Activated CD4-positive, alpha-beta T cell treated with anti-CD3 and anti-CD28 coated beads, Interleukin-2, amount 10 ng/mL, durations not matched to agents 7 days and 5 days (primary cell): ENCODE data around the gene AUH. TPM values are rescaled to one million over a fixed set of nuclear protein-coding genes. Genes with fewer than 3 reads are reported as not detected.

Experiments used
- CTCF ChIA-PET: fragments of 350-600 bp; sonication (Branson Sonifier 250); formaldehyde crosslinking; loops from one replicate; lab custom pipeline; 2021; ENCODE audit warnings: antibody characterized with exemption; lab: Charles Lee
- POLR2A ChIA-PET: fragments of 350-600 bp; sonication (Branson Sonifier 250); formaldehyde crosslinking; loops from one replicate; lab custom pipeline; 2021; ENCODE audit warnings: antibody characterized with exemption; lab: Charles Lee
- DNase-seq: peaks from one replicate; pipeline ENCODE4 v3.0.0-alpha.2; 2020
- H3K27ac Mint-ChIP-seq: one replicate; pipeline ENCODE4 v1.8.0; 2021; ENCODE audit warnings: mild to moderate bottlenecking, moderate library complexity, mixed read lengths
- H3K27me3 Mint-ChIP-seq: one replicate; pipeline ENCODE4 v1.8.0; 2021; ENCODE audit warnings: mixed read lengths
- H3K36me3 Mint-ChIP-seq: one replicate; pipeline ENCODE4 v1.8.0; 2021; ENCODE audit warnings: low read depth, mixed read lengths
- H3K4me1 Mint-ChIP-seq: one replicate; pipeline ENCODE4 v1.8.0; 2021; ENCODE audit warnings: mixed read lengths
- H3K4me3 Mint-ChIP-seq: one replicate; pipeline ENCODE4 v1.8.0; 2021; ENCODE audit warnings: mild to moderate bottlenecking, moderate library complexity, mixed read lengths
- H3K9me3 Mint-ChIP-seq: one replicate; pipeline ENCODE4 v1.8.0; 2021; ENCODE audit warnings: mixed read lengths
- total RNA-seq, 2 experiments: library from RNA; stranded (reverse); gene quantifications; one replicate each; pipeline ENCODE4 v1.2.3, GENCODE V29; 2021

The AUH gene
- total RNA-seq, 2 experiments from 2014 or later = 16.8 to 17.0 TPM

DNA sequence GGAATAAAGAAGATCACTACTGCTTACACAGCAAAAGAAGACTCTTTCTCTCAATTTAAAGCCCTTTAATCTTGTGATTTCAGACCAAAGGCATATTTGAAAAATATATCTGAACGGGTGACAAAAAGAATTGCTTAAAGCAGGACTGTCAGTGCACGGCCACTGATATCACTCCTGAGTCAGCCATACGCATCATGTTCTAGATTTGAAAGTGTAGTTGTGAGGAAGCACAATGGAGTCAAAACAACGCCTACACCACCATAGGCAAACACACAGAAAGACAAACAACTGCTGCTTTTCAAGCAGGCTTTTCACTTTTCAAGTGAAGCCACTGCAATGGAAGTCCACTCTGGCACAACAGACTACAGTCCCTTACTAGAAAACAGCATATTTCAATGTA is 141.7 kb downstream of the AUH start:
- CTCF ChIA-PET = interaction anchor here (0.9 kb wide), 1 partner anchor 33 kb away, joined by 3 read pairs; no protein-coding TSS in a partner anchor
- no peak overlapping the region for H3K27ac Mint-ChIP-seq

DNA sequence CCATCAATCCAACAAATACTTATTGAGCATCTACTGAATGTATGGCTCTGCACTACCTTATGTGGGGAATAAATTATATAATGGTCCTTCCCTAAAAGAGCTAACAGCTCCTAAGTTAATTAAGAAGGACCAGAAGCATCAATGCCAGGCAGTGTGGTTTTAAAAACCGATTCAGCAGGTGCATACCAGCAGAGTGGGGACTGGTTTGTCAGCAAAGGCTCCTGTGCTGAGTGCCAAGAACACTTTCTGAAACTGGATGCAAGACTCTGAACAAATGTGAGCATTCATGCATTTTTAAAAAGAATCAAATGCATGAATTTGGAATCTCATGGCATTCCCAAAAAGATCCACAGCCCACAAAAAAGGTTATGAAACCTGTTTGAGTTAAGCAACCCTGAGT is 142.2 kb downstream of the AUH start:
- no peak overlapping the region for H3K27ac Mint-ChIP-seq
- H3K36me3 Mint-ChIP-seq = peaks cover 39% of the 10 kb centered on the region
- peaks cover 2% of the 10 kb centered on the region for H3K4me1 Mint-ChIP-seq
- H3K27me3 Mint-ChIP-seq = no peaks in the 10 kb centered on the region
- CTCF ChIA-PET = no interaction called here
- no peak overlapping the region for H3K4me3 Mint-ChIP-seq
- POLR2A ChIA-PET = no interaction called here
- peaks cover 2% of the 10 kb centered on the region for H3K9me3 Mint-ChIP-seq
- no peak for DNase-seq

More for the DNA sequence above, 141.7 kb downstream of the AUH start:
- peaks cover 39% of the 10 kb centered on the region for H3K36me3 Mint-ChIP-seq
- POLR2A ChIA-PET = no interaction called here
- peaks cover 2% of the 10 kb centered on the region for H3K9me3 Mint-ChIP-seq
- no peak overlapping the region for H3K4me3 Mint-ChIP-seq
- H3K27me3 Mint-ChIP-seq = no peaks in the 10 kb centered on the region
- DNase-seq = no peak
- H3K4me1 Mint-ChIP-seq = peaks cover 6% of the 10 kb centered on the region

DNA sequence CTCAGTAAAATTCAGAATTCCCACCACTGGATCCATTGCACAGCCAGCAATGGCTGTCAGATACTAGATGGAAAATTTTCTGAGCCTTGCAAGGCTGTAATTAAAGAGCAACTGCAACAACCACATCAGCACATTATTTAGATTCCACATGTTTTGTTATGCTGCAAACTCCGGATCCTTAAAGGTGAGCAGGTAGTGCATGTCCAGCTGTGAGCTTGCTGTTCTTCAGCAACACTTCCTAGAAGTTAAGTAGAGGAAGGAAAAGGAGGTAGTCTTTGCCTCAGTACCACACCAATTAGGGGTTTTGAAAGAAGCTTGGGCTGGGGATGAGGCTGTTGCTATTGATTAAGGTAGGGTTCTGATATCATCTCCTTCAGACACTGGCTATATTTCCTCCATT is 144.3 kb downstream of the AUH start:
- DNase-seq = no peak
- no peak overlapping the region for H3K4me3 Mint-ChIP-seq
- H3K27ac Mint-ChIP-seq = no peak overlapping the region
- H3K4me1 Mint-ChIP-seq = peaks cover 3% of the 10 kb centered on the region
- H3K27me3 Mint-ChIP-seq = no peaks in the 10 kb centered on the region
- ChIA-PET POLR2A (no interaction called here), CTCF (interaction anchor here (1.1 to 1.6 kb wide), 2 partner anchors 36 to 128 kb away, joined by 3 read pairs; no protein-coding TSS in a partner anchor)
- peaks cover 2% of the 10 kb centered on the region for H3K9me3 Mint-ChIP-seq
- peaks cover 47% of the 10 kb centered on the region for H3K36me3 Mint-ChIP-seq

DNA sequence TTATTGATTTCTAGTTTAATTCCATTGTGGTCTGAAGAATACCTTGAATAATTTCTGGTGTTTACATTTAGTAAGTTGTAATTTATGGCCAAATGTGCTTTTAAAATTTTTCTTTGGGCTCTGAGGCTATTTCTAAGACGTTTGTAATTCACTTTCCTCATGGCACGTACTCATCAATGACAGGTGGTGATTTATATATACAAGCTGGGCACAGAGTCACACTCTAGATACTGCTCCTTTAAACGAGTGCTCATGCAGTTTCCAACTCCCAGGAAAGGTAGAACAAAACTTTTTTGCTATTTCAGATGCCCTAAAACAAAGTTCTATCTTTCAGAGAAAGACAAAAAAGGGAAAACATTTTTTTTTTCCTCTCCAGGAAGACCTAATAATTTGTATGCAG is 146.9 kb downstream of the AUH start:
- ChIA-PET CTCF (interaction anchor here (1.4 kb wide), 1 partner anchor 24 kb away, joined by 4 read pairs; no protein-coding TSS in a partner anchor), POLR2A (no interaction called here)
- no peak overlapping the region for H3K4me3 Mint-ChIP-seq
- no peak overlapping the region for H3K27ac Mint-ChIP-seq
- H3K9me3 Mint-ChIP-seq = peaks cover 2% of the 10 kb centered on the region
- peaks cover 8% of the 10 kb centered on the region for H3K4me1 Mint-ChIP-seq
- no peak for DNase-seq
- no peaks in the 10 kb centered on the region for H3K27me3 Mint-ChIP-seq
- peaks cover 50% of the 10 kb centered on the region for H3K36me3 Mint-ChIP-seq

DNA sequence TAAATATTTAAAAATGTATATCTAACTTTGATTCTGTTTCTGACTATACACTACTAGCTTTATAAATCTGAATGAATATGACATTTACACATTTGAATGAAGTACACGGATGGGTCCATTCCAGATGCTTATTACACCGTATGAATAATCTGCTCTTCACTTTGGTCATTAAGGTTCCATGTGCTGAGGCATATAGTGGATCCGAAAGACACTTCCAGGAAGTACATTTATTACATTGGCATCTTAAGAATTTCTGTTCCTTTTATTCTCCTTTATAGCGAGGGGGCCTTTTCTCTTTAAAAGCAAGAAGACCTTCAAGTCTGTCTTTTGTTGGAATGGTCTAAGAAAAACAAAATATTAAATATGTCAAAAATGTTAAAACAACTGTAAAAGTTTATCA is 147.6 kb downstream of the AUH start:
- no peak overlapping the region for H3K27ac Mint-ChIP-seq
- no peak overlapping the region for H3K4me3 Mint-ChIP-seq
- H3K36me3 Mint-ChIP-seq = peaks cover 49% of the 10 kb centered on the region
- DNase-seq = no peak
- ChIA-PET POLR2A (no interaction called here), CTCF (no interaction called here)
- H3K27me3 Mint-ChIP-seq = no peaks in the 10 kb centered on the region
- peaks cover 5% of the 10 kb centered on the region for H3K9me3 Mint-ChIP-seq
- H3K4me1 Mint-ChIP-seq = peaks cover 12% of the 10 kb centered on the region

DNA sequence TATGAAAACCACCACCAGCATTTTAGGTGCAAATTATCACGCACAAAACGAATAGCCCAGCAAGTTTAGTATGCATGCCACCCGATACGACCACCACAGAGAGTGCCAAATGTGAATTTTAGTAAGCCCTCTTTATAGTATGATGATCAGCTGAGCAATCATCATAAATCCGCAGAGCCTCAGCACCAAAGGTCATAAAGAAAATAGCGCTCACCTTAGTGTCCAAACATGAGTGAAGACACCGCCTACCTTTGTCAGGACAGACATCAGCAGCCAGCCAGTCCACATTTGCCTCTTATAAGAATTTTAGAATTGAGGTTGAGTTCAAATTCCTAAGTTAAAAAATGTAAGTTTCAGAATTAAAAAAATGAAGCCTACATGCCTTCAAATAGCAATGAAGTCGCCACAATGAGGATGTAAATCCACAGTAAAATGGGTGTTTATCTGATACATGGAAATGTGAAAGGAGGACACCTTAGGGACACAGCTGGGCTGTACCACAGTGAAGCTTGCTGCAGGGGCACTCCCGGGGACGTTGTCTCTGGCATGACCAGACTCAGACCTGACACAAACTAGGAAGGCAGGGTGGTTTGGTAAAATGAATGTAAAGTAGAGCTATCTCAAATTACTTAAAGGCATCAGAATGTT is 149.0 kb downstream of the AUH start:
- Mint-ChIP-seq H3K27me3 (no peaks in the 10 kb centered on the region), H3K9me3 (peaks cover 8% of the 10 kb centered on the region), H3K27ac (no peak overlapping the region), H3K4me3 (no peak overlapping the region), H3K36me3 (peaks cover 44% of the 10 kb centered on the region), H3K4me1 (peaks cover 26% of the 10 kb centered on the region)
- no peak for DNase-seq
- ChIA-PET POLR2A (no interaction called here), CTCF (interaction anchor here (0.5 to 1.2 kb wide), 3 partner anchors 22 to 38 kb away, joined by 3 read pairs; no protein-coding TSS in a partner anchor)

DNA sequence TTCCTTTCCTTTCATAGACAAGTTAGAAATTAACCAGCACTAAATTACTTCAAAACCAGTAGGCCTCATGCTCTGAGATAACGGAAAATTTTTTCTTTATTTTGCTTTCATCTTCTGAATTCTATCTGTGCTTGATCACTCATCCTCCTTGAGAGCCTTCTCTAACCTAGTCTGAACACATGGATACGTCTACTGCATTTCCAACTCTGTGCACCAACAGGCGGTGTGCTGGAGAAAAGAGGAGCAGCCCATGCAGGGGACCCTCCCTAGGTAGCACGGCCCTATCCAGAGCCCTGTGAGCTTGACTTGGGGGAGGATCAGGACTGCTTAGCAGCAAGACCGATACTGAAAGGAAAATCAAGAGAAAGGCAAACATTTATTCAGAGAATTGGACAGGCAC is 149.8 kb downstream of the AUH start:
- POLR2A ChIA-PET = no interaction called here
- no peak overlapping the region for H3K27ac Mint-ChIP-seq
- no peak for DNase-seq
- peaks cover 38% of the 10 kb centered on the region for H3K36me3 Mint-ChIP-seq
- no peak overlapping the region for H3K4me3 Mint-ChIP-seq
- CTCF ChIA-PET = interaction anchor here (1.0 to 1.2 kb wide), 2 partner anchors 34 to 37 kb away, joined by 3 read pairs; no protein-coding TSS in a partner anchor
- peaks cover 34% of the 10 kb centered on the region for H3K4me1 Mint-ChIP-seq
- peaks cover 8% of the 10 kb centered on the region for H3K9me3 Mint-ChIP-seq
- no peaks in the 10 kb centered on the region for H3K27me3 Mint-ChIP-seq

DNA sequence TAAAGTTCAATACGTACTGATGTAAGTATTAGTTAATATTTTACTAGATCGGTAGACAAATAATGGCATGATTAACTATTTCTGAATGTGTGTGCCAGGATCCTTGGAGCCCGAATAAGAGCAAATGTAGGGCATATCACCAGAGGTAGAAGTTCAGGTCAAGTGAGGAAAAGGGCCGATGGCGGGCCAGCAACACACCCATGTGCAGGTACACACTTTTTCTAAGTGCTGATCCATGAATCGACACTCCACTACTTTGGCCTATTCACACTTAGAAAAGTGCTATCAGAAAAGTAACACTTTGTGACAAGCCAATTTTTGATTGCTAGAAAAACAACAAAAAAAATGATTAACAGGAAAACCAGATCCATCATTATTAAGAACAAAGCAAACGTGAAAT is 150.3 kb downstream of the AUH start:
- no peak overlapping the region for H3K27ac Mint-ChIP-seq
- no peak overlapping the region for H3K4me3 Mint-ChIP-seq
- peaks cover 36% of the 10 kb centered on the region for H3K36me3 Mint-ChIP-seq
- no peaks in the 10 kb centered on the region for H3K27me3 Mint-ChIP-seq
- ChIA-PET CTCF (interaction anchor here (1.0 kb wide), 1 partner anchor 34 kb away, joined by 3 read pairs; no protein-coding TSS in a partner anchor), POLR2A (no interaction called here)
- H3K9me3 Mint-ChIP-seq = peaks cover 10% of the 10 kb centered on the region
- H3K4me1 Mint-ChIP-seq = peaks cover 39% of the 10 kb centered on the region
- no peak for DNase-seq

DNA sequence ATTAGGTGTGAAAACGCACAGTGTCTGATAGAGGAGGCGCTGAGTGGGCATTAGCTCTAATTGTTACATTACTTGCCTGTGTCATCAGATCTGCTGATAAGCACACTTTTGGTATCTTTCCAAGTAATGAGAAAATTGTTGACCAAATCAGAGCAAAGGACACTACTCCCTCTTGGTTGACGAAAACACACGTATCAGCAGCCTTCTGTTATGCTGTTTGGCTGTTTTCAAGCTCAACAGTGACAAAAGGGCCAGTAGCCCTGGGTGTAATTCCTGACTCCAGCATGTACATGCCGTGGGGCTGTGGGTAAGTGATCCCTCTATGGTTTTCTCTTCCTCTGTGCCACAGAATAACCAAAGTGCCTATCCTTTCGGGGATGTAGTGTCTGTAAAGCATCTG is 151.4 kb downstream of the AUH start:
- Mint-ChIP-seq H3K9me3 (peaks cover 14% of the 10 kb centered on the region), H3K4me3 (no peak overlapping the region), H3K27ac (no peak overlapping the region), H3K4me1 (peaks cover 45% of the 10 kb centered on the region), H3K36me3 (peaks cover 43% of the 10 kb centered on the region), H3K27me3 (no peaks in the 10 kb centered on the region)
- ChIA-PET CTCF (interaction anchor here (1.1 to 1.8 kb wide), 2 partner anchors 41 to 295 kb away, joined by 3 to 6 read pairs; no protein-coding TSS in a partner anchor), POLR2A (no interaction called here)
- no peak for DNase-seq

DNA sequence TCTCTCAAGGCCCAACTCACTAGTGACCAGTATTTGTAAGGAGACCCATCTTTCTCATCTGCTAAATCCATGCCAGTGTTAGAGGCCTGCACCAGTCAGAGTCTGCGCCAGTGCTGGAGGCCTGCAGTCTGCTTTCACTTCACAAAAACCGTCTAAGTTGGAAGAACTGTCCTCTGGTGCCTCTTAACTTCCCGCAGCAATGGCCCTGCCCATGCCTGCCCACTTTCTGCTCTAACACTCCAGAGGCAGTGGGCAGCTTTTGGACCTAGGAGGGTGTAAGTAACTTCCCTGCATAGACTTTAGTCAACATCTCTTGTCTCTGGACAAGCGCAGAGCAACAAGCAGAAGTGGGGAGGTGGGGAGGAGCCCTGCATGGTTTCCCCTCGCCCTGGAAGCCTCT is 152.9 kb downstream of the AUH start:
- POLR2A ChIA-PET = interaction anchor here (1.0 kb wide), 1 partner anchor 10 kb away, joined by 3 read pairs; no protein-coding TSS in a partner anchor
- Mint-ChIP-seq H3K4me1 (peaks cover 49% of the 10 kb centered on the region), H3K27ac (peak overlapping the region; percentile 87), H3K9me3 (peaks cover 20% of the 10 kb centered on the region), H3K27me3 (no peaks in the 10 kb centered on the region), H3K36me3 (peaks cover 48% of the 10 kb centered on the region), H3K4me3 (no peak overlapping the region)
- DNase-seq = no peak
- CTCF ChIA-PET = interaction anchor here (1.0 to 1.8 kb wide), 4 partner anchors 9 to 294 kb away, joined by 3 to 6 read pairs (median 6); no protein-coding TSS in a partner anchor

DNA sequence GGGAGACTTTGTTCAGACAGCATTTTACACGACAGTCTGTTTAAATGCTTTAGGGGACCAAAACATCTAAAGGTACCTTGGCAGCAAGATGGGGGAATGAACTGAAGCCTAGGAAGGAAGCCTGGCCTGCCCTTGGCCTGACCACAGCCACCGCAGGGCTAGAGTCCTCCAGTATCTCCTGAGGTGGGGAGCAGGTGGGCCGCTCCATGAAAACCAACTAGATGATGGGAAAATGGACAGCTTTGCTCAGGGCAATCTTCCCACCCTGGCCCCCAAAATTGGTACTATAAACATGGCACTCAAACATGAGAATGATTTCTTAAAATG is 153.3 kb downstream of the AUH start:
- POLR2A ChIA-PET = interaction anchor here (0.6 to 1.2 kb wide), 4 partner anchors 10 to 45 kb away, joined by 3 to 4 read pairs (median 3); no protein-coding TSS in a partner anchor
- CTCF ChIA-PET = interaction anchor here (0.8 to 1.8 kb wide), 7 partner anchors 8 to 45 kb away, joined by 3 to 7 read pairs (median 4); no protein-coding TSS in a partner anchor

DNA sequence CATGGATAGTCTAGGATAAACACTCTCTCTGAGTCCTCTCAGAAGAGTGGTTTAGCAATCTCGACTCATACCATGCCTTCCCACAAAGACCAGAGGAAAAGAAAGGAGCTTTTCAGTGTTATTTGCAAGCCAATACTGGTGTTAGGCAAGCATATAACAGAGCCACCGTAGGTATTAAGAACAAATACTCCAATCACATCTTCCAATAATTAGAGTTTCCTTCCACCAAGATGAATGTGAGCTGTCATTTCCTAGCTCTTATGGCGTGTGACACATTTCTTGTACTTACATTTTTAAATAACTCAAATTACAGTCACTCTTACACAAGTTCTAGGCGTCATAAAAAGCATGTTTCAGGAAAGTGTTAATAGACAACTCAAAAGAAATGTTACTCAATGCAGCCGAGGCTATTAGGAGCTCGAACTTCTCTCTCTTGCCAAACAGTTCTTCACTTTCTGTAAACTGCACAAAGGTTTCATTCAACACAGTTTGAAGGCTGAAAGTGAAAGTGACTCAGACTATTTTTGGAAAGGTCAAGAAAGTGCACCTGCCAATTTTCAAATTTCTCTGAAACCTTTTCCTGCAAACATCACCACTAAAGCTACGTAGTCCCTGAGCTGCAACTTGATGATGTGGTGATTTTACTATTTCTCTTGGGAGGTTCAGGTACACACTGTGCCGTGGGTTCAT is 153.8 kb downstream of the AUH start:
- H3K9me3 Mint-ChIP-seq = peaks cover 25% of the 10 kb centered on the region
- peak; percentile 36 for DNase-seq
- ChIA-PET CTCF (interaction anchor here (0.6 to 1.8 kb wide), 10 partner anchors 8 to 46 kb away, joined by 3 to 7 read pairs (median 4); no protein-coding TSS in a partner anchor), POLR2A (interaction anchor here (0.6 to 1.2 kb wide), 5 partner anchors 9 to 143 kb away, joined by 3 to 5 read pairs (median 3); no protein-coding TSS in a partner anchor)
- peaks cover 52% of the 10 kb centered on the region for H3K36me3 Mint-ChIP-seq
- H3K27me3 Mint-ChIP-seq = no peaks in the 10 kb centered on the region
- H3K27ac Mint-ChIP-seq = peak overlapping the region; percentile 87
- peak overlapping the region; percentile 59 for H3K4me3 Mint-ChIP-seq
- H3K4me1 Mint-ChIP-seq = peaks cover 52% of the 10 kb centered on the region

More for the DNA sequence above, 153.3 kb downstream of the AUH start:
- Mint-ChIP-seq H3K4me1 (peaks cover 49% of the 10 kb centered on the region), H3K27me3 (no peaks in the 10 kb centered on the region), H3K9me3 (peaks cover 20% of the 10 kb centered on the region), H3K36me3 (peaks cover 48% of the 10 kb centered on the region), H3K4me3 (peak overlapping the region; percentile 59), H3K27ac (peak overlapping the region; percentile 87)
- DNase-seq = no peak
